ENCODE measurements around the gene RAB11FIP4.

DNA sequence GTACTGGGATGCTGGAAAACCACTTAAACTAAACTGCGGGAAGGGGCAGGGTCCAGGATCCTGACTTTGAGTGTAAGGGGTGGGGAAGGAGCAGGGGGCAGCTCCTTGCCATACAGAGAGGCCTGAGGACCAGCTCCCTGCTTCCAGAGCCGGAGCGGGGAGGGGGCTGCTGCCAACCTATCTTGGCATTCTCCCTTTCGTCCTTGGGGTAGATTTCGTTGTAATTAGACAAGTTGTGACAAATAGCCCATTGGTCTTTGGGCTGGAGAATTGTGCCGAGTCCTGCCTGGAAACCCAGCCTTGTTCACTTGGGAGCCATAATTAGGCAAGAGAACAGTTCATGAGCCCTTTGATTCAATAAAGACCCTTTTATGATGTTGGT is 175.5 kb downstream of the RAB11FIP4 start:
- TF ChIP-seq, protein P1, sequence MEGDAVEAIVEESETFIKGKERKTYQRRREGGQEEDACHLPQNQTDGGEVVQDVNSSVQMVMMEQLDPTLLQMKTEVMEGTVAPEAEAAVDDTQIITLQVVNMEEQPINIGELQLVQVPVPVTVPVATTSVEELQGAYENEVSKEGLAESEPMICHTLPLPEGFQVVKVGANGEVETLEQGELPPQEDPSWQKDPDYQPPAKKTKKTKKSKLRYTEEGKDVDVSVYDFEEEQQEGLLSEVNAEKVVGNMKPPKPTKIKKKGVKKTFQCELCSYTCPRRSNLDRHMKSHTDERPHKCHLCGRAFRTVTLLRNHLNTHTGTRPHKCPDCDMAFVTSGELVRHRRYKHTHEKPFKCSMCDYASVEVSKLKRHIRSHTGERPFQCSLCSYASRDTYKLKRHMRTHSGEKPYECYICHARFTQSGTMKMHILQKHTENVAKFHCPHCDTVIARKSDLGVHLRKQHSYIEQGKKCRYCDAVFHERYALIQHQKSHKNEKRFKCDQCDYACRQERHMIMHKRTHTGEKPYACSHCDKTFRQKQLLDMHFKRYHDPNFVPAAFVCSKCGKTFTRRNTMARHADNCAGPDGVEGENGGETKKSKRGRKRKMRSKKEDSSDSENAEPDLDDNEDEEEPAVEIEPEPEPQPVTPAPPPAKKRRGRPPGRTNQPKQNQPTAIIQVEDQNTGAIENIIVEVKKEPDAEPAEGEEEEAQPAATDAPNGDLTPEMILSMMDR (IDR thresholded peaks at IDR 0.05) = no peak
- no peak for TF ChIP-seq TCF7L2 (IDR thresholded peaks at IDR 0.05; ENCODE audit: low read depth, low read length)
